Stomach (tissue), 4 donors: ENCODE data around the gene UCN2.

Experiments
- EP300 ChIP-seq: sonication (generic); formaldehyde crosslinking; IDR thresholded peaks from one replicate; pipeline ENCODE4 v1.6.1; 2017; ENCODE audit warnings: antibody characterized with exemption
- POLR2A ChIP-seq, 4 donors: fragments of 450-650 bp; IDR thresholded peaks; one replicate each; pipeline ENCODE4 v1.6.1; 2016; ENCODE audit warnings: antibody characterized with exemption in 4 of 4, control low read depth in 2 of 4, mild to moderate bottlenecking in 1 of 4, moderate library complexity in 1 of 4
- TF ChIP-seq, protein P1 (sequence below), 7 experiments: fragments of 450-650 bp in 4 of 7; fragments of 200-600 bp in 3 of 7; sonication (generic) in 3 of 7; IDR thresholded peaks; one replicate each; pipeline ENCODE4 v1.5.1; 2016 to 2019; ENCODE audit warnings: antibody characterized with exemption in 7 of 7, control low read depth in 2 of 7, mild to moderate bottlenecking in 1 of 7

DNA sequence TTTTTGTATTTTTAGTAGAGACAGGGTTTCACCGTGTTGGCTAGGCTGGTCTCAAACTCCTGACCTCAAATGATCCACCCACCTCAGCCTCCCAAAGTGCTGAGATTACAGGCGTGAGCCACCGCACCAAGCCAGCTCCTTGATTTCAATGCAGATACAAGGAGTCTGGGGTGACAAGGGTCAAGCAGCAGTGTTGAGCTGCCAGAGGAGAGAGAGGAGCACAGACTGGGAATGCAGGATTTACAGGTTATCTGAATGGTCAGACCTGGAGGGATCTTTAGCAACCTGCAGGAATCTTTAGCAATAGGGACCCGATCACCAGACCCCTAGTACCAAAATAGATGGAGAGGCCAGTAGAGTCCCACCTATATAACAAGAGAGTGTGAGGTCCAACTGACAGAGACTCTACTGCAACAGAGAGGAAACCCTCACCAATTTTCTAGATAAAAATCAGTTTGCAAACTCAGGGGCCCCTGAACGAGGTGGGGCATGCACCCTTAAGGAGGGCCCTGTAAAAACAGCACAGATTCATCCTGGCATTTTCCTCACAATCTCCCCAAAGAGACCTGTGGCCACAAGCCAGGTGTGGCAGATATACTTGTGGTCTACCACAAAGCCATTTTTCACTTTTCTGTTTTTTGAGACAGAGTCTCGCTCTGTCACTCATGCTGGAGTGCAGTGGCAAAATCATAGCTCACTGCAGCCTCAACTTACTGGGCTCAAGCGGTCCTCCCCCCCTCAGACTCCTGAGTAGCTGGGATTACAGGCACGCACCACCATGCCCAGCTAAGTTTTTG lies 49.0 kb downstream of the UCN2 start:
- TF ChIP-seq, protein P1, sequence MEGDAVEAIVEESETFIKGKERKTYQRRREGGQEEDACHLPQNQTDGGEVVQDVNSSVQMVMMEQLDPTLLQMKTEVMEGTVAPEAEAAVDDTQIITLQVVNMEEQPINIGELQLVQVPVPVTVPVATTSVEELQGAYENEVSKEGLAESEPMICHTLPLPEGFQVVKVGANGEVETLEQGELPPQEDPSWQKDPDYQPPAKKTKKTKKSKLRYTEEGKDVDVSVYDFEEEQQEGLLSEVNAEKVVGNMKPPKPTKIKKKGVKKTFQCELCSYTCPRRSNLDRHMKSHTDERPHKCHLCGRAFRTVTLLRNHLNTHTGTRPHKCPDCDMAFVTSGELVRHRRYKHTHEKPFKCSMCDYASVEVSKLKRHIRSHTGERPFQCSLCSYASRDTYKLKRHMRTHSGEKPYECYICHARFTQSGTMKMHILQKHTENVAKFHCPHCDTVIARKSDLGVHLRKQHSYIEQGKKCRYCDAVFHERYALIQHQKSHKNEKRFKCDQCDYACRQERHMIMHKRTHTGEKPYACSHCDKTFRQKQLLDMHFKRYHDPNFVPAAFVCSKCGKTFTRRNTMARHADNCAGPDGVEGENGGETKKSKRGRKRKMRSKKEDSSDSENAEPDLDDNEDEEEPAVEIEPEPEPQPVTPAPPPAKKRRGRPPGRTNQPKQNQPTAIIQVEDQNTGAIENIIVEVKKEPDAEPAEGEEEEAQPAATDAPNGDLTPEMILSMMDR (IDR thresholded peaks at IDR 0.05), result no peak
- no peak for TF ChIP-seq POLR2A (IDR thresholded peaks at IDR 0.05)
- no peak for TF ChIP-seq EP300
